ENCODE measurements around the gene DMAC1. TPM values are rescaled to one million over a fixed set of nuclear protein-coding genes. Genes with fewer than 3 reads are reported as not detected.

The DMAC1 gene
- total RNA-seq (25.7 and 31.7 TPM in 2 replicates), polyA plus RNA-seq (9.0 and 9.8 TPM in 2 replicates), polyA minus RNA-seq (12.3 and 13.2 TPM in 2 replicates)
- 52.0 TPM for total RNA-seq (2013)

- H3K27me3 Mint-ChIP-seq, result no peaks in the 10 kb centered on the region
- no peaks in the 10 kb centered on the region for H4K20me1 ChIP-seq (ENCODE audit: control insufficient read depth, insufficient read depth, low read length, poor library complexity, severe bottlenecking)
- H3K4me3 Mint-ChIP-seq, result peak within 1 kb of the TSS; percentile 98
- H2AFZ ChIP-seq (ENCODE audit: insufficient read depth, low read depth, low read length, poor library complexity, severe bottlenecking), result peak within 1 kb of the TSS; percentile 97
- peaks cover 19% of the 10 kb centered on the region for H3K79me2 ChIP-seq (ENCODE audit: control insufficient read depth, insufficient read depth, low read length)
- peaks cover 22% of the 10 kb centered on the region for H3K4me1 Mint-ChIP-seq
- intact Hi-C loops (cut with micrococcal nuclease), result loop anchor here (2.0 kb wide), 1 partner anchor 177 kb away; no protein-coding TSS in a partner anchor
- peaks cover 0 to 26% of the 10 kb centered on the region in 2 experiments for H3K36me3 ChIP-seq (replicated peaks in 1 of 2; ENCODE audit: control extremely low read depth in 1 of 2, control insufficient read depth in 1 of 2, extremely low read depth in 1 of 2, insufficient read depth in 2 of 2, low read length in 1 of 2)
- H3K4me1 ChIP-seq (ENCODE audit: control insufficient read depth in 2 of 2, insufficient read depth in 2 of 2, low read length in 2 of 2), result peaks cover 10 to 12% of the 10 kb centered on the region in 2 donors
- CTCF ChIA-PET, result no interaction called here
- H3K27ac ChIP-seq (ENCODE audit: low read length in 2 of 2), result peak within 1 kb of the TSS; percentile 87 to 90
- peak; percentile 90 for ATAC-seq (ENCODE audit: low read depth)
- peak within 1 kb of the TSS; percentile 97 for H3K9ac ChIP-seq (ENCODE audit: low read length)
- H3K27me3 ChIP-seq (replicated peaks in 1 of 4; ENCODE audit: control extremely low read depth in 1 of 4, control insufficient read depth in 3 of 4, insufficient read depth in 4 of 4, low read length in 3 of 4), result no peaks in the 10 kb centered on the region
- H3K9me3 Mint-ChIP-seq (ENCODE audit: insufficient read depth), result no peaks in the 10 kb centered on the region
- H3K4me3 ChIP-seq (ENCODE audit: control extremely low read depth in 1 of 5, extremely low read depth in 1 of 5, insufficient read depth in 1 of 5, low read depth in 2 of 5, low read length in 4 of 5), result peak within 1 kb of the TSS; percentile 53 to 92 (median 90)
- H3K4me2 ChIP-seq (replicated peaks; ENCODE audit: low read depth, low read length, poor library complexity, severe bottlenecking), result peak within 1 kb of the TSS; percentile 84
- no peaks in the 10 kb centered on the region for H3K9me3 ChIP-seq (ENCODE audit: control extremely low read depth in 1 of 3, control insufficient read depth in 2 of 3, insufficient read depth in 1 of 3, low read length in 2 of 3)
- H3K27ac Mint-ChIP-seq, result peak within 1 kb of the TSS; percentile 95
- peak; percentile 84 for DNase-seq
- POLR2A ChIA-PET, result no interaction called here
- no peak for TF ChIP-seq CTCF (IDR thresholded peaks at IDR 0.05)
- TF ChIP-seq EZH2 (IDR thresholded peaks at IDR 0.05; ENCODE audit: borderline replicate concordance, insufficient read depth, low read depth, low read length, poor library complexity, severe bottlenecking), result no peak
- WGBS (ENCODE audit: insufficient coverage), result under 1% methylated on average over 44 of the region's 46 CpGs
These were observed at the start of gene DMAC1 for GRCh38 chr9:7799234-7799943. Gene DMAC1, minus strand, starts transcription at chr9:7799778. Its CDS starts 44 bp downstream, at chr9:7799734.

GRCh38 chr9:7849362-7849761 is 49.8 kb upstream of the DMAC1 start:
- H3K36me3 ChIP-seq (replicated peaks in 1 of 2; ENCODE audit: control extremely low read depth in 1 of 2, control insufficient read depth in 1 of 2, extremely low read depth in 1 of 2, insufficient read depth in 2 of 2, low read length in 1 of 2), result no peaks in the 10 kb centered on the region
- Mint-ChIP-seq H3K27me3 (no peaks in the 10 kb centered on the region), H3K27ac (no peak overlapping the region), H3K4me3 (no peak overlapping the region), H3K4me1 (peaks cover 3% of the 10 kb centered on the region), H3K9me3 (ENCODE audit: insufficient read depth) (peaks cover 2% of the 10 kb centered on the region)
- ATAC-seq (ENCODE audit: low read depth), result no peak
- no CpG with 5 or more reads among the region's 1 CpG for WGBS (ENCODE audit: insufficient coverage)
- H3K9ac ChIP-seq (ENCODE audit: low read length), result no peak overlapping the region
- H3K4me1 ChIP-seq (ENCODE audit: control insufficient read depth in 2 of 2, insufficient read depth in 2 of 2, low read length in 2 of 2), result peaks cover 0 to 2% of the 10 kb centered on the region in 2 donors
- H3K4me2 ChIP-seq (replicated peaks; ENCODE audit: low read depth, low read length, poor library complexity, severe bottlenecking), result no peak overlapping the region
- no peak overlapping the region for H2AFZ ChIP-seq (ENCODE audit: insufficient read depth, low read depth, low read length, poor library complexity, severe bottlenecking)
- no peaks in the 10 kb centered on the region for H4K20me1 ChIP-seq (ENCODE audit: control insufficient read depth, insufficient read depth, low read length, poor library complexity, severe bottlenecking)
- H3K9me3 ChIP-seq (ENCODE audit: control extremely low read depth in 1 of 3, control insufficient read depth in 2 of 3, insufficient read depth in 1 of 3, low read length in 2 of 3), result no peaks in the 10 kb centered on the region
- TF ChIP-seq EZH2 (IDR thresholded peaks at IDR 0.05; ENCODE audit: borderline replicate concordance, insufficient read depth, low read depth, low read length, poor library complexity, severe bottlenecking), result no peak
- TF ChIP-seq CTCF (IDR thresholded peaks at IDR 0.05), result no peak
- H3K27me3 ChIP-seq (replicated peaks in 1 of 4; ENCODE audit: control extremely low read depth in 1 of 4, control insufficient read depth in 3 of 4, insufficient read depth in 4 of 4, low read length in 3 of 4), result no peaks in the 10 kb centered on the region
- CTCF ChIA-PET, result interaction anchor here (0.7 kb wide), 1 partner anchor 1613 kb away, joined by 3 read pairs; no protein-coding TSS in a partner anchor
- H3K4me3 ChIP-seq (ENCODE audit: control extremely low read depth in 1 of 5, extremely low read depth in 1 of 5, insufficient read depth in 1 of 5, low read depth in 2 of 5, low read length in 4 of 5), result no peak overlapping the region
- DNase-seq, result no peak
- no peaks in the 10 kb centered on the region for H3K79me2 ChIP-seq (ENCODE audit: control insufficient read depth, insufficient read depth, low read length)
- POLR2A ChIA-PET, result no interaction called here
- intact Hi-C loops (cut with micrococcal nuclease), result loop anchor here (10.0 kb wide), 1 partner anchor 205 kb away; no protein-coding TSS in a partner anchor
- no peak overlapping the region for H3K27ac ChIP-seq (ENCODE audit: low read length in 2 of 2)

All from B cell (primary cell).